NCI-H82 (cell line): Measurements from ENCODE around the gene ERVH48-1.
A peak's percentile ranks its signal among the peaks of the same experiment; 100 is the strongest.
"Not testable (repeated sequence)": the region's sequence is repeated elsewhere in the genome, so short reads cannot be mapped to it uniquely, and the experiment has no call there.

Experiments used
- DNase-seq: peaks from one replicate; lab custom pipeline; 2025; lab: John Stamatoyannopoulos, UW

Gene ERVH48-1

GRCh38 chr21:42906233-42906632 is 19.2 kb downstream of the ERVH48-1 start:
- DNase-seq: no peak

DNA sequence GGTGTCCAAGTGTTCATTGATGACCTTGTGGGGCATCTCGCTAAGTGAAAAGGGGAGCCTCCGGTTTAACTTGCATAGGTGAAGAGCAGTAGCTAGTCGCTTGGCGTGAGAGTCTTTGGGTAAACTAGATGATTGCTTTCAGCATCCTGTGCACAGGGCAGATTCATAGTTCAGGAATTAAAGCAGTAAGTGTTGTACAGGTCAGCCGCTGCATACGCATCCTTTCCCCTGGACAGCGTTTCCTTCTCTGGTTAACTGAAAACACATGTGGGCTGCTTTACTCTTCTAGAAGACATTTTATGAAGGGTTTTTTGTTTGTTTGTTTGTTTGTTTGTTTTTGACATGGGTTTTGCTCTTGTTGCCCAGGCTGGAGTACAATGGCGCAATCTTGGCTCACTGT is 20.2 kb downstream of the ERVH48-1 start:
- no peak for DNase-seq

DNA sequence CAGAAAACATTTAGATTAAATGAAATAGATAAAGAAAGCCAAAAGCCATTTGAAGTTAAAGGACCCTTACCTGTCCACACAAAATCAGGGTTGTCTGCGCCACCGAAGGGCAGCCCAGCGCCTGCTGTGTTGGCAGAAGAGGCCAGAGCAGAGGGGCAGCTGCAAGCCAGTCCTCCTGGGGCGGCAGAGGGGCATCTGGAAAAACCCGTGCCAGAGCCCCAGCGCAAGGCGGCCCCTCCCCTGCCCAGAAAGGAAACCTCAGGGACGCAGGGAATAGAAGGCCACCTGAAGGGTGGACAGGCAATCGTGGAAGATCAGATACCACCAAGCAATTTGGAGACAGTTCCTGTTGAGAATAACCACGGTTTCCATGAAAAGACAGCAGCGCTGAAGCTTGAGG is 21.6 kb downstream of the ERVH48-1 start:
- no peak for DNase-seq

- DNase-seq: no peak
Measured at GRCh38 chr21:42900446-42900845, 25.0 kb downstream of the ERVH48-1 start.

GRCh38 chr21:42892931-42893755 is 32.3 kb downstream of the ERVH48-1 start, which contains the start of gene NDUFV3:
TSS of gene NDUFV3 (plus strand) at chr21:42893309. CDS start at chr21:42893334, 25 bp downstream.
- peak; percentile 100 for DNase-seq

- no peak for DNase-seq
Measured at GRCh38 chr21:42892582-42892930, 32.9 kb downstream of the ERVH48-1 start.

DNA sequence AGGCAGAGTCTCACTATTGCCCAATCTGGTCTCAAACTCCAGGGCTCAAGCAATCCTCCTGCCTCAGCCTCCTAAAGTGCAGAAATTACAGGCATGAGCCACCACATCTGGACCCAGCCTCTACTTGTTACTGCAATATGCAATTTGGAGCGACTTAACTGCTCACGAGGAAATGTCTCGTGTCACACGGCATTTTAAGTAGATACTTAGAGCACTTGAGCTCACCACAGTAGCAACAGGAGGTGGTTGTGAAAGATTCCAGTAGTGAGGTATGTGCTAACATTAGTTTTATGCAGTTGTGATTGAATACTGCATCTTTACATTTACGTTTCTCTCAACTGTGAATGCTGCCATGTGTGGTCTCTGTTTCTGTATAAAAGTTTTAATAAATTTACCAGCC is 38.1 kb downstream of the ERVH48-1 start:
- DNase-seq: no peak

DNA sequence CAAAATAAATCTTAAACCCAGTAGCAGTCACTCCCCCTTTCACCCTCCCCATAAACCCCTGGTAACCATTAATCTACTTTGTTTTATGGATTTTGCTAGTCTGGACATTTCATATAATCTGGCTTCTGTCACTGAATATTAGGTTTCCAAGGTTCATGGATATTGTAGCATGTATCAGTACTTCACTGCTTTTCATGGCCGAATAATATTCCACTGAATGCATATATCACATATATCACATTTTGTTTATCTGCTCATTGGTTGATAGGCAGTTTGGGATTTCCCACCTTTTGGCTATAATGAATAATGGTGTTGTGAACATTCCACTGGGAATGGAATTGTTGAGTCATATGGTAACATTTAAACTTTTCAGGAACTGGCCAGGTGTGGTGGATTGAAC is 41.5 kb downstream of the ERVH48-1 start:
- DNase-seq: no peak

DNA sequence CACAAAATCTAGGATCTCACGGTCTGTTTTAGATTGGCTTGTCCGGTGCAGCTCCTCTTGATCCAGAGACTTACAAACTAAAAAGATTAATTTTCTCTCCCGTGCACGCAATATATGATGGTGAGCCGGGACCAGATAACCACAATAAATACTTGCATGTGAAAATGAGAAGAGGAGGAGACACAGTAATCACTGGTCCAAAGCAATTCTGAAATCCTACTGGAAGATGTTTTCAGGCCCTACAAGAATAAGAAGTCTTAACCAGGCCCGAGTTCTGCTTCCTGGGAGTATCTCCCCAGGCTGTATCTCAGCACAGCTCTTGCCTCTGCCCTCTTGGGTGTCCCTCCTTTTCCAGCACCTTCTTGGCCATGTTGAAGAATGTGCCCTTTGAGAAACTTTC is 45.1 kb downstream of the ERVH48-1 start:
- no peak for DNase-seq

DNA sequence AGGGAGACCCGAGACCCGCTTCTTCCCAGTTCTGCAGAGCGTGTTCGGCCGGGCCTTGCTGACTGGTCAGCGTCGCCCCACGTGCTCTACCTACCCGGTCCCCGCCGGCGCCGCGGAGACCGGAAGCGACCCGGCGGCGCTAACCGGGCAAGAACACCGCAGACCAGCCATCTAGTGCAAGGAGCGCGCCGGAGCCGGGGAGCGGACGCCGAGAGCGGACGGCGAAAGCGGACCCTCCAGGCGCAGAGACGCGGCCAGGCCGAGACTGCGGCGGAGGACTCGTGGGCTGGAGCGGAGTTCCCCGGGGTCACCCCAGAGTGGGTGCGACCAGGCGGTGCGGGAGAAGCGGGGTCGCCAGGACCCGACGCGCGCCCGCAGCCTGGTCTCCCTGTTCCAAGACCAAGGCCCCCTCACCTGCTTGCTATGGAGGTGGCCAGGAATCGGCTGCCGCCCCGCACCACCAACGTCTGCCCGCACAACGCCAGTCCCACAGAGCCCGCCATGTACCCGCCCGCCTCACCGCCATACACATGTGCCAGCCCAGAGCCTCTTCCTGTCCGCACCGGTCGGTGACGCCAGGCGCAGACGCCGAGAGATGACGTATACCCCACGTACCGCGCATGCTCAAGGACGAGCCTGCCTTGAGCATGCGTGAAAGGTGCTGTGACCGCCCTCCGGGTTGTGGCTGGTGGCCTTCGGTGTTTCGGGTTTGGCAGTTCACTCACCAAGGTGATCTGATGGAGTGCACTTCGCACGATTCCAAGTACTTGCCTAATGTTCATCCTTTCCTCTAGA is 46.2 kb downstream of the ERVH48-1 start, which contains the start of gene WDR4:
Gene WDR4, minus strand, starts transcription at position 547 of the 795 bp plus-strand sequence. Its CDS starts 44 bp downstream, at position 503.
- DNase-seq: peak; percentile 98

DNA sequence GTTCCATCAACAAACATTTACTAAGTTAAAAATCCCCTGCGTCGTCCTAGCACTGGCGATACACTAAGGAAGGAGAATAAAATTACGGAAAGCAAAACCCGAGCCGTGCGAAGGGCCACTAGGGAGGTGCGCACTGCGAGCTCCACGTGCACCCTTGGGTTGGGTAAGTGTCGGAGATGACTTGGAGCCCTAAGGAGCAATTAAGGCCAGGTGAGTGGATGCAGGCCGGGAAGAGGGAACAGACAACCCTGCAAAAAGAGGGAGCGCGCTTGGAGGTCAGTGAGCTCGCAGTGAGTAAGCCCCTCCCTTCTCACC is 46.8 kb downstream of the ERVH48-1 start:
- no peak for DNase-seq

DNA sequence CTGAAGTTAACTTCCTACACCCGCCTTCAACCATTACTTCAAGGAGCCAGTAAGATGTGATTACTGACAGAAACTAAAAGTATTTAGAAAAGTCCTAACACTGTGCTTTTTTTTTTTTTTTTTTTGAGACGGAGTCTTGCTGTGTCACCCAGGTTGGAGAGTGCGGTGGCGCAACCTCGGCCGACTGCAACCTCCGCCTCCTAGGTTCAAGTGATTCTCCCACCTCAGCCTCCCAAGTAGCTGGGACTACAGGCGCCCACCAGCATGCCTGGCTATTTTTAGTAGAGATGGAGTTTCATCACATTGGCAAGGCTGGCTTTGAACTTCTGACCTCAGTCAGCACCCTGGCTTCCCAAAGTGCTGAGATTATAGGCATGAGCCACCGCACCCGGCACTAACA is 49.6 kb downstream of the ERVH48-1 start:
- not testable (repeated sequence) for DNase-seq

DNA sequence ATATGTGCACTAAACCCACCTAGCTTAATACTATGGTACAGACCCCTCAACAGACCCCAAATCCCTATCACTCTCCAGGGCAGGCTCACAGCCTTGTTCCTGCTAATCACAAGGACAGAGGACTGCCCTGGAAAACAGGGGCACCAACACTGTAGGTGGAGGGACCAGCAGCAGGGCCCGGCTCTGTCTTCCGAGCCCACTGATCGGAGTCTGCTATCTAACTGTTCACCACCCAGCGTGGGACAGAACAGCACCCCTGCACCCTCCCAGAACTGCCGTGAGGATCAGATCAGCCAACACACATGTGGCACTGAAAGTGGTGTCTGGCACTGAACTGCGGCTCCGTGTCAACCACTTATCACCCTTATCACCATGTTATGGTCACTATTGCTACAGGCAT is 52.3 kb downstream of the ERVH48-1 start:
- no peak for DNase-seq

- DNase-seq: no peak
Measured at GRCh38 chr21:42868196-42868595, 57.2 kb downstream of the ERVH48-1 start.
